GM12878 (cell line): Measurements from ENCODE around the gene GOLGA6A. TPM values are rescaled to one million over a fixed set of nuclear protein-coding genes. Genes with fewer than 3 reads are reported as not detected.
A peak's percentile ranks its signal among the peaks of the same experiment; 100 is the strongest.

Experiments used
- ATAC-seq: fragments of 200-7000 bp; cut with Tn5 transposase; 3 replicates; pipeline ENCODE4 v1.9.1; 2020; ENCODE audit warnings: mild to moderate bottlenecking, moderate library complexity
- BruUV-seq: library from RNA; stranded (reverse); fragments of 400-500 nt; replicated peaks from 2 replicates; lab custom pipeline; 2021; lab: Mats Ljungman, UMichigan
- CTCF ChIA-PET: fragments of 300-600 bp; sonication (Branson Sonifier 250); formaldehyde crosslinking; extraction: SDS; loops from one replicate; lab custom pipeline; 2021; ENCODE audit warnings: inconsistent platforms; lab: Yijun Ruan, JAX
- POLR2A ChIA-PET: fragments of 350-600 bp; formaldehyde crosslinking; extraction: SDS; loops from one replicate; lab custom pipeline; 2021; ENCODE audit warnings: inconsistent platforms; lab: Charles Lee
- RAD21 ChIA-PET: fragments of 300-600 bp; sonication (Branson Sonifier 250); formaldehyde crosslinking; loops from one replicate; lab custom pipeline; 2023; ENCODE audit warnings: antibody characterized with exemption; ENCODE audit not compliant: unreplicated experiment; lab: Charles Lee
- SMC1A ChIA-PET: fragments of 300-600 bp; sonication (Branson Sonifier 250); formaldehyde crosslinking; loops from one replicate; lab custom pipeline; 2023; ENCODE audit not compliant: unreplicated experiment, uncharacterized antibody; lab: Charles Lee
- DNase-seq: peaks from one replicate; pipeline ENCODE4 v3.0.0-alpha.2; 2011; ENCODE audit warnings: low read depth, low spot score
- FAIRE-seq: peaks from 3 replicates; lab custom pipeline; 2011; peaks lifted over from hg19 to GRCh38; lab: Jason Lieb, UNC
- H2AFZ ChIP-seq: 2 replicates; pipeline ENCODE4 v1.6.0; 2011; ENCODE audit warnings: low read depth, low read length, control low read depth; ENCODE audit not compliant: control insufficient read depth
- H3K27ac ChIP-seq: 2 replicates; pipeline ENCODE4 v1.5.1; 2011; ENCODE audit warnings: control low read depth; ENCODE audit not compliant: control insufficient read depth, insufficient read depth
- H3K27me3 ChIP-seq, 2 experiments: replicated peaks in 1 of 2; 2 replicates each; pipeline versions ENCODE4 v1.6.0 to v1.6.1; 2011; ENCODE audit warnings: low read length in 1 of 2; ENCODE audit not compliant: control insufficient read depth in 2 of 2, insufficient read depth in 2 of 2
- H3K36me3 ChIP-seq, 2 experiments: 2 replicates each; pipeline ENCODE4 v1.5.1; 2011; ENCODE audit warnings: low read length in 1 of 2; ENCODE audit not compliant: control insufficient read depth in 2 of 2, insufficient read depth in 2 of 2
- H3K4me1 ChIP-seq: 2 replicates; pipeline ENCODE4 v1.6.1; 2011; ENCODE audit warnings: mild to moderate bottlenecking, low read length, moderate library complexity, mixed read lengths; ENCODE audit not compliant: control insufficient read depth, insufficient read depth
- H3K4me2 ChIP-seq: 2 replicates; pipeline ENCODE4 v1.6.0; 2011; ENCODE audit warnings: control low read depth; ENCODE audit not compliant: control insufficient read depth, insufficient read depth
- H3K4me3 ChIP-seq: fragments of 200-600 bp; sonication (generic); 2 replicates; pipeline ENCODE4 v1.5.1; 2016
- H3K79me2 ChIP-seq: 2 replicates; pipeline ENCODE4 v1.6.0; 2011; ENCODE audit warnings: low read length; ENCODE audit not compliant: control insufficient read depth, insufficient read depth
- H3K9ac ChIP-seq: 2 replicates; pipeline ENCODE4 v1.8.0; 2011; ENCODE audit warnings: low read length, control low read depth, mixed read lengths; ENCODE audit not compliant: control insufficient read depth, insufficient read depth
- H3K9me3 ChIP-seq: replicated peaks from 3 replicates; pipeline ENCODE4 v1.5.1; 2011; ENCODE audit warnings: mild to moderate bottlenecking, low read length; ENCODE audit not compliant: control insufficient read depth, insufficient read depth
- H4K20me1 ChIP-seq: 2 replicates; pipeline ENCODE4 v1.6.0; 2011; ENCODE audit not compliant: control insufficient read depth, insufficient read depth
- CBX3 ChIP-seq: fragments of 200-600 bp; sonication (generic); IDR thresholded peaks from 2 replicates; pipeline ENCODE4 v1.6.1; 2016; ENCODE audit warnings: low read depth, borderline replicate concordance
- DPF2 ChIP-seq: fragments of 450-650 bp; IDR thresholded peaks from 2 replicates; pipeline ENCODE4 v1.6.1; 2017; ENCODE audit warnings: mild to moderate bottlenecking
- EZH2 ChIP-seq: IDR thresholded peaks from 2 replicates; pipeline ENCODE4 v1.6.1; 2012; ENCODE audit warnings: low read depth, mild to moderate bottlenecking, control low read depth, inconsistent platforms, low read length, borderline replicate concordance; ENCODE audit not compliant: control insufficient read depth
- RELB ChIP-seq: fragments of 450-650 bp; IDR thresholded peaks from 2 replicates; pipeline ENCODE4 v1.6.1; 2017; ENCODE audit warnings: low read depth, mild to moderate bottlenecking, moderate library complexity
- WGBS: methylation state at CpG from one replicate; pipeline ENCODE4 v1.1.6; 2016; ENCODE audit warnings: low lambda C conversion rate; ENCODE audit not compliant: insufficient replicate concordance, insufficient coverage; ENCODE audit errors: missing lambda C conversion rate; 5-methylcytosine and 5-hydroxymethylcytosine counted together
- in situ Hi-C: fragments of 300-500 bp; cut with MboI; formaldehyde crosslinking; loops from 9 replicates; pipeline ENCODE4 v1.14.3; 2018; ENCODE audit warnings: mixed read lengths
- intact Hi-C: fragments of 100-400 bp; cut with micrococcal nuclease; formaldehyde crosslinking; loops from one replicate; pipeline ENCODE4 v1.14.2; 2022; ENCODE audit not compliant: unreplicated experiment
- polyA plus RNA-seq, 11 experiments: library from polyadenylated mRNA; depleted of rRNA in 4 of 11; unstranded in 6 of 11; stranded (reverse) in 5 of 11; fragments of >200 nt; fragmentation: Nextera tagmentation in 4 of 11; fragmentation: Illumina TruSeq in 1 of 11; extraction: Ambion mirVana in 4 of 11; extraction: Trizol in 1 of 11; gene quantifications; 1 replicate in 1 of 11; 2 replicates in 10 of 11; pipeline versions ENCODE4 v1.2.1 to v1.2.3, GENCODE V29; 2011 to 2016; ENCODE audit warnings: inconsistent platforms in 2 of 11, missing spikeins in 2 of 11, low read depth in 1 of 11
- total RNA-seq, 4 experiments: library from RNA; depleted of rRNA in 3 of 4; stranded (reverse); fragments of >200 nt in 3 of 4; fragmentation: Illumina TruSeq in 1 of 4; extraction: Trizol in 1 of 4; gene quantifications; 2 replicates each; pipeline versions ENCODE4 v1.2.1 to v1.2.3, GENCODE V29; 2013 to 2021

Gene GOLGA6A
- total and polyA plus RNA-seq, 10 of the 15 experiments (the other 5 are each of a cell fraction or from before 2014, with no cell fraction given) = not detected

- SMC1A ChIA-PET = interaction anchor here (1.3 to 1.4 kb wide), 2 partner anchors 181 to 194 kb away, joined by 3 read pairs; no protein-coding TSS in a partner anchor
- Histone ChIP-seq H3K79me2 (no peaks in the 10 kb centered on the region), H3K36me3 (no peaks in the 10 kb centered on the region), H2AFZ (no peak overlapping the region), H3K4me3 (peak overlapping the region; percentile 57; the same call in 1 of the 2 replicates), H3K27ac (no peak overlapping the region), H3K4me2 (peak overlapping the region; percentile 57), H3K27me3 (peaks cover 25 to 40% of the 10 kb centered on the region in 2 experiments), H4K20me1 (no peaks in the 10 kb centered on the region), H3K4me1 (peaks cover 7% of the 10 kb centered on the region), H3K9ac (no peak overlapping the region), H3K9me3 (no peaks in the 10 kb centered on the region; the same call in 2 of the 3 replicates)
- no peak for DNase-seq
- intact Hi-C loops (loop anchor here (1.0 kb wide), 3 partner anchors 175 to 194 kb away; no protein-coding TSS in a partner anchor), in situ Hi-C loops (loop anchor here (10.0 kb wide), 1 partner anchor 1147 kb away; no protein-coding TSS in a partner anchor)
- RAD21 ChIA-PET = interaction anchor here (0.8 to 1.2 kb wide), 2 partner anchors 176 to 179 kb away, joined by 3 to 4 read pairs; no protein-coding TSS in a partner anchor
- CTCF ChIA-PET = interaction anchor here (0.6 to 3.3 kb wide), 7 partner anchors 10 to 851 kb away, joined by 3 to 26 read pairs (median 4); no protein-coding TSS in a partner anchor
- 23% methylated on average over 50 of the region's 53 CpGs for WGBS
- BruUV-seq = no TSS peak
- no peak for TF ChIP-seq CBX3
- TF ChIP-seq RELB = no peak
- TF ChIP-seq EZH2 = 0 out of 2 replicates have a peak, but pooled peaks have one; percentile 25
- TF ChIP-seq DPF2 = no peak
- POLR2A ChIA-PET = no interaction called here
- peak; percentile 20; the same call in 2 of the 3 replicates for ATAC-seq
- no peak for FAIRE-seq
These were observed 45.8 kb upstream of the GOLGA6A start for GRCh38 chr15:74127954-74128784.
